ENCODE measurements around the gene CYB5B. TPM values are rescaled to one million over a fixed set of nuclear protein-coding genes. Genes with fewer than 3 reads are reported as not detected.
A peak's percentile ranks its signal among the peaks of the same experiment; 100 is the strongest.

Gene CYB5B
- polyA plus RNA-seq, 1 of the 3 experiments (the other 2 are of a cell fraction): 64.4 TPM

GRCh38 chr16:69417520-69418199 is 6.8 kb upstream of the CYB5B start:
- peak overlapping the region in 1 of 2 experiments; percentile 53; a peak in 2 of 4 replicates for H3K27ac ChIP-seq (ENCODE audit: low read depth in 2 of 2, low read length in 1 of 2)
- no peaks in the 10 kb centered on the region for H3K36me3 ChIP-seq (replicated peaks in 1 of 2; ENCODE audit: control insufficient read depth in 1 of 2, insufficient read depth in 2 of 2, low read length in 1 of 2)
- H3K4me3 ChIP-seq (ENCODE audit: low read depth in 2 of 2, low read length in 1 of 2): no peak overlapping the region
- no peaks in the 10 kb centered on the region for H4K20me1 ChIP-seq (ENCODE audit: insufficient read depth)
- POLR2A ChIA-PET: no interaction called here
- no peaks in the 10 kb centered on the region for H3K9me2 ChIP-seq
- H3K27me3 ChIP-seq (ENCODE audit: insufficient read depth): no peaks in the 10 kb centered on the region
- H3K9ac ChIP-seq: no peak overlapping the region
- peaks cover 15% of the 10 kb centered on the region for H3F3A ChIP-seq (replicated peaks; ENCODE audit: insufficient read depth)
- no peaks in the 10 kb centered on the region for H3K79me2 ChIP-seq (ENCODE audit: insufficient read depth)
- TF ChIP-seq FOXM1 (IDR thresholded peaks at IDR 0.05; ENCODE audit: low read depth) (no peak), SIN3A (IDR thresholded peaks at IDR 0.05; ENCODE audit: borderline replicate concordance, low read depth, low read length) (no peak), CHD2 (IDR thresholded peaks at IDR 0.05; ENCODE audit: low read length, partially characterized antibody) (no peak), YY1 (IDR thresholded peaks at IDR 0.05; ENCODE audit: low read depth) (no peak), RXRA (IDR thresholded peaks at IDR 0.05; ENCODE audit: borderline replicate concordance, low read depth) (no peak), TAF1 (IDR thresholded peaks at IDR 0.05; ENCODE audit: borderline replicate concordance, low read depth, low read length) (no peak), CTCF (IDR thresholded peaks at IDR 0.05) (no peak), FOSL2 (IDR thresholded peaks at IDR 0.05; ENCODE audit: borderline replicate concordance, low read depth) (no peak), ZBTB33 (IDR thresholded peaks at IDR 0.05; ENCODE audit: borderline replicate concordance, low read depth) (no peak), EZH2phosphoT487 (IDR thresholded peaks at IDR 0.05; ENCODE audit: borderline replicate concordance, low read depth) (no peak), RFX5 (IDR thresholded peaks at IDR 0.05; ENCODE audit: low read length) (no peak), NRF1 (IDR thresholded peaks at IDR 0.05; ENCODE audit: low read depth, low read length) (no peak), REST (IDR thresholded peaks at IDR 0.05; ENCODE audit: low read depth, low read length) (no peak)
- 0 out of 2 replicates have a peak overlapping the region, but pooled peaks have one; percentile 29 for H2AFZ ChIP-seq (ENCODE audit: low read depth)
- H3K9me3 ChIP-seq: no peaks in the 10 kb centered on the region
- 0 out of 4 replicates have a peak, but pooled peaks cover 0 to 3% of the 10 kb centered on the region in 2 experiments for H3K4me1 ChIP-seq (ENCODE audit: control insufficient read depth in 1 of 2, insufficient read depth in 2 of 2, low read depth in 1 of 2, low read length in 1 of 2)
- CTCF ChIA-PET: interaction anchor here (2.0 to 2.7 kb wide), 2 partner anchors 22 to 336 kb away, joined by 5 to 11 read pairs; partner anchors contain the start of gene NOB1
- no peak overlapping the region for H3K4me2 ChIP-seq
- DNase-seq: no peak
- WGBS (ENCODE audit: low lambda C conversion rate): 80% methylated on average over 7 of the region's 7 CpGs

Measured in SK-N-SH (cell line).